K562 (cell line): ENCODE data around the gene SPRR2G. TPM values are rescaled to one million over a fixed set of nuclear protein-coding genes. Genes with fewer than 3 reads are reported as not detected.

Experiments
- BMI1 ChIP-seq: fragments of 150-350 bp; IDR thresholded peaks from 2 replicates; pipeline ENCODE4 v1.6.1; 2014; ENCODE audit warnings: low read length
- CBX3 ChIP-seq, 2 experiments: IDR thresholded peaks; 1 replicate in 1 of 2; 2 replicates in 1 of 2; pipeline ENCODE4 v1.6.1; 2012; ENCODE audit warnings: inconsistent platforms in 2 of 2, low read length in 2 of 2, borderline replicate concordance in 1 of 2, control low read depth in 1 of 2
- polyA plus RNA-seq, 8 experiments: library from polyadenylated mRNA; depleted of rRNA in 4 of 8; stranded (reverse) in 5 of 8; unstranded in 3 of 8; fragments of >200 nt; fragmentation: Nextera tagmentation in 2 of 8; fragmentation: Illumina TruSeq in 1 of 8; extraction: Ambion mirVana in 2 of 8; extraction: Trizol in 1 of 8; gene quantifications; 2 replicates each; pipeline versions ENCODE4 v1.2.1 to v1.2.3, GENCODE V29; 2011 to 2014; ENCODE audit warnings: inconsistent platforms in 1 of 8, missing spikeins in 1 of 8
- total RNA-seq, 7 experiments: library from RNA; depleted of rRNA in 6 of 7; stranded (reverse); fragments of >200 nt in 6 of 7; fragmentation: Illumina TruSeq in 2 of 7; extraction: Trizol in 2 of 7; gene quantifications; 2 replicates each; pipeline versions ENCODE4 v1.2.1 to v1.2.3, GENCODE V29; 2011 to 2021; ENCODE audit warnings: low replicate concordance in 1 of 7
- TF ChIP-seq, protein P1 (sequence below): fragments of 250-450 bp; sonication (Bioruptor Pico); IDR thresholded peaks from 2 replicates; pipeline ENCODE4 v1.4.0; 2020; ENCODE audit warnings: mild to moderate bottlenecking, moderate library complexity, borderline replicate concordance
- TF ChIP-seq, protein P2 (sequence below), 2 experiments: IDR thresholded peaks in 1 of 2; conservative IDR thresholded peaks in 1 of 2; 2 replicates each; pipeline ENCODE4 v1.6.1; 2016; ENCODE audit warnings: low read depth in 2 of 2, mild to moderate bottlenecking in 1 of 2, missing compliant biosample characterization in 1 of 2, missing genetic modification characterization in 1 of 2, moderate library complexity in 1 of 2
- TF ChIP-seq, protein P3 (sequence below), 2 experiments: fragments of 450-650 bp; IDR thresholded peaks; 2 replicates each; pipeline ENCODE4 v1.6.1; 2018; ENCODE audit warnings: mild to moderate bottlenecking in 2 of 2, low read depth in 1 of 2; ENCODE audit not compliant: partially characterized antibody in 2 of 2
- TF ChIP-seq, protein P4 (sequence below): fragments of 450-650 bp; IDR thresholded peaks from 2 replicates; pipeline ENCODE4 v1.6.1; 2014; ENCODE audit warnings: low read depth, mild to moderate bottlenecking, moderate library complexity, borderline replicate concordance

Gene SPRR2G
- total and polyA plus RNA-seq, 9 of the 15 experiments (the other 6 are each of a cell fraction or from before 2014, with no cell fraction given): not detected

DNA sequence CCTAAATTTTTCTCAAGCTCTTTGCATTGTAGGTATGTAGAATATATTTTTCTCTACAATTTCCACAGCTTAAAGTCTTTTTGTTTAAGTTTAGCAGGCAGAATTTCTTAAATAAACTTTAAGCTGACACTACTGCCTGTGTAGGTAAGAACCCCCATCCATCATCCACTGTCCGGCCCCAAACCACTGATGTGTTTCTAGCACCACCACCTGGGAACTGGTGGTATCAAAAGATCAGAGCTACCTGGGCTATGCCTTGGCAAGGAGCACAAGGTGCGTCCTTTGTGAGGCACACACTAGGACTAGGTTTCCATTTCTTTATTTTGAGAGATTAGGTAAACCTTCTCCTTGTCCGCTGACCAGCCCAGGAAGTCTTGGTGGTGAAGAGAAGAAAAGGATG lies 42.0 kb upstream of the SPRR2G start (continued):
- TF ChIP-seq, protein P1, sequence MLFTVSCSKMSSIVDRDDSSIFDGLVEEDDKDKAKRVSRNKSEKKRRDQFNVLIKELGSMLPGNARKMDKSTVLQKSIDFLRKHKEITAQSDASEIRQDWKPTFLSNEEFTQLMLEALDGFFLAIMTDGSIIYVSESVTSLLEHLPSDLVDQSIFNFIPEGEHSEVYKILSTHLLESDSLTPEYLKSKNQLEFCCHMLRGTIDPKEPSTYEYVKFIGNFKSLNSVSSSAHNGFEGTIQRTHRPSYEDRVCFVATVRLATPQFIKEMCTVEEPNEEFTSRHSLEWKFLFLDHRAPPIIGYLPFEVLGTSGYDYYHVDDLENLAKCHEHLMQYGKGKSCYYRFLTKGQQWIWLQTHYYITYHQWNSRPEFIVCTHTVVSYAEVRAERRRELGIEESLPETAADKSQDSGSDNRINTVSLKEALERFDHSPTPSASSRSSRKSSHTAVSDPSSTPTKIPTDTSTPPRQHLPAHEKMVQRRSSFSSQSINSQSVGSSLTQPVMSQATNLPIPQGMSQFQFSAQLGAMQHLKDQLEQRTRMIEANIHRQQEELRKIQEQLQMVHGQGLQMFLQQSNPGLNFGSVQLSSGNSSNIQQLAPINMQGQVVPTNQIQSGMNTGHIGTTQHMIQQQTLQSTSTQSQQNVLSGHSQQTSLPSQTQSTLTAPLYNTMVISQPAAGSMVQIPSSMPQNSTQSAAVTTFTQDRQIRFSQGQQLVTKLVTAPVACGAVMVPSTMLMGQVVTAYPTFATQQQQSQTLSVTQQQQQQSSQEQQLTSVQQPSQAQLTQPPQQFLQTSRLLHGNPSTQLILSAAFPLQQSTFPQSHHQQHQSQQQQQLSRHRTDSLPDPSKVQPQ (CRISPR knock-in tag): no peak
- TF ChIP-seq BMI1 (no peak), CBX3 (IDR thresholded peaks at IDR 0.05; ENCODE audit: borderline replicate concordance in 1 of 2, low read length in 2 of 2) (no peak)
- TF ChIP-seq, protein P2, sequence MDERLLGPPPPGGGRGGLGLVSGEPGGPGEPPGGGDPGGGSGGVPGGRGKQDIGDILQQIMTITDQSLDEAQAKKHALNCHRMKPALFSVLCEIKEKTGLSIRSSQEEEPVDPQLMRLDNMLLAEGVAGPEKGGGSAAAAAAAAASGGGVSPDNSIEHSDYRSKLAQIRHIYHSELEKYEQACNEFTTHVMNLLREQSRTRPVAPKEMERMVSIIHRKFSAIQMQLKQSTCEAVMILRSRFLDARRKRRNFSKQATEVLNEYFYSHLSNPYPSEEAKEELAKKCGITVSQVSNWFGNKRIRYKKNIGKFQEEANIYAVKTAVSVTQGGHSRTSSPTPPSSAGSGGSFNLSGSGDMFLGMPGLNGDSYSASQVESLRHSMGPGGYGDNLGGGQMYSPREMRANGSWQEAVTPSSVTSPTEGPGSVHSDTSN (CRISPR knock-in tag; IDR thresholded peaks at IDR 0.05; ENCODE audit: low read depth): peak; percentile 58
- TF ChIP-seq, protein P2 (tag; conservative IDR thresholded peaks at IDR 0.05; ENCODE audit: low read depth): peak; percentile 88
- TF ChIP-seq, protein P3, sequence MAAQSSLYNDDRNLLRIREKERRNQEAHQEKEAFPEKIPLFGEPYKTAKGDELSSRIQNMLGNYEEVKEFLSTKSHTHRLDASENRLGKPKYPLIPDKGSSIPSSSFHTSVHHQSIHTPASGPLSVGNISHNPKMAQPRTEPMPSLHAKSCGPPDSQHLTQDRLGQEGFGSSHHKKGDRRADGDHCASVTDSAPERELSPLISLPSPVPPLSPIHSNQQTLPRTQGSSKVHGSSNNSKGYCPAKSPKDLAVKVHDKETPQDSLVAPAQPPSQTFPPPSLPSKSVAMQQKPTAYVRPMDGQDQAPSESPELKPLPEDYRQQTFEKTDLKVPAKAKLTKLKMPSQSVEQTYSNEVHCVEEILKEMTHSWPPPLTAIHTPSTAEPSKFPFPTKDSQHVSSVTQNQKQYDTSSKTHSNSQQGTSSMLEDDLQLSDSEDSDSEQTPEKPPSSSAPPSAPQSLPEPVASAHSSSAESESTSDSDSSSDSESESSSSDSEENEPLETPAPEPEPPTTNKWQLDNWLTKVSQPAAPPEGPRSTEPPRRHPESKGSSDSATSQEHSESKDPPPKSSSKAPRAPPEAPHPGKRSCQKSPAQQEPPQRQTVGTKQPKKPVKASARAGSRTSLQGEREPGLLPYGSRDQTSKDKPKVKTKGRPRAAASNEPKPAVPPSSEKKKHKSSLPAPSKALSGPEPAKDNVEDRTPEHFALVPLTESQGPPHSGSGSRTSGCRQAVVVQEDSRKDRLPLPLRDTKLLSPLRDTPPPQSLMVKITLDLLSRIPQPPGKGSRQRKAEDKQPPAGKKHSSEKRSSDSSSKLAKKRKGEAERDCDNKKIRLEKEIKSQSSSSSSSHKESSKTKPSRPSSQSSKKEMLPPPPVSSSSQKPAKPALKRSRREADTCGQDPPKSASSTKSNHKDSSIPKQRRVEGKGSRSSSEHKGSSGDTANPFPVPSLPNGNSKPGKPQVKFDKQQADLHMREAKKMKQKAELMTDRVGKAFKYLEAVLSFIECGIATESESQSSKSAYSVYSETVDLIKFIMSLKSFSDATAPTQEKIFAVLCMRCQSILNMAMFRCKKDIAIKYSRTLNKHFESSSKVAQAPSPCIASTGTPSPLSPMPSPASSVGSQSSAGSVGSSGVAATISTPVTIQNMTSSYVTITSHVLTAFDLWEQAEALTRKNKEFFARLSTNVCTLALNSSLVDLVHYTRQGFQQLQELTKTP (IDR thresholded peaks at IDR 0.05; ENCODE audit: low read depth in 1 of 2, partially characterized antibody in 2 of 2): no peak
- TF ChIP-seq, protein P4, sequence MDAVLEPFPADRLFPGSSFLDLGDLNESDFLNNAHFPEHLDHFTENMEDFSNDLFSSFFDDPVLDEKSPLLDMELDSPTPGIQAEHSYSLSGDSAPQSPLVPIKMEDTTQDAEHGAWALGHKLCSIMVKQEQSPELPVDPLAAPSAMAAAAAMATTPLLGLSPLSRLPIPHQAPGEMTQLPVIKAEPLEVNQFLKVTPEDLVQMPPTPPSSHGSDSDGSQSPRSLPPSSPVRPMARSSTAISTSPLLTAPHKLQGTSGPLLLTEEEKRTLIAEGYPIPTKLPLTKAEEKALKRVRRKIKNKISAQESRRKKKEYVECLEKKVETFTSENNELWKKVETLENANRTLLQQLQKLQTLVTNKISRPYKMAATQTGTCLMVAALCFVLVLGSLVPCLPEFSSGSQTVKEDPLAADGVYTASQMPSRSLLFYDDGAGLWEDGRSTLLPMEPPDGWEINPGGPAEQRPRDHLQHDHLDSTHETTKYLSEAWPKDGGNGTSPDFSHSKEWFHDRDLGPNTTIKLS: no peak
